ENCODE results near the gene SETD6. TPM values are rescaled to one million over a fixed set of nuclear protein-coding genes. Genes with fewer than 3 reads are reported as not detected.

The SETD6 gene
- total RNA-seq, 1 experiment from 2014 or later = 22.0 TPM

- Histone ChIP-seq H3F3A (ENCODE audit: low read length, unreplicated experiment) (no peaks in the 10 kb centered on the region), H3K4me2 (ENCODE audit: low read length) (no peak overlapping the region), H3K9me3 (ENCODE audit: low read length) (no peaks in the 10 kb centered on the region), H3K36me3 (ENCODE audit: low read depth, low read length) (peaks cover 60% of the 10 kb centered on the region), H3K9me2 (replicated peaks; ENCODE audit: low read length) (no peaks in the 10 kb centered on the region), H3K9ac (ENCODE audit: low read length) (no peak overlapping the region), H3K4me3 (ENCODE audit: low read length) (no peak overlapping the region), H4K20me1 (ENCODE audit: low read length) (no peaks in the 10 kb centered on the region), H3K79me2 (ENCODE audit: low read length) (no peaks in the 10 kb centered on the region), H3K27ac (ENCODE audit: low read length) (no peak overlapping the region), H3K4me1 (ENCODE audit: insufficient read depth, low read length) (no peaks in the 10 kb centered on the region), H2AFZ (ENCODE audit: low read length) (no peak overlapping the region), H3K27me3 (ENCODE audit: low read length) (no peaks in the 10 kb centered on the region)
- intact Hi-C loops (cut with micrococcal nuclease) = no loop called here
- no TSS peak for BruUV-seq (replicated peaks)
- ChIA-PET CTCF (no interaction called here), POLR2A (ENCODE audit: unreplicated experiment) (no interaction called here)
- TF ChIP-seq EZH2 (IDR thresholded peaks at IDR 0.05; ENCODE audit: low read length, unreplicated experiment) (no peak), EZH2phosphoT487 (IDR thresholded peaks at IDR 0.05; ENCODE audit: borderline replicate concordance, low read length) (no peak), CTCF (conservative IDR thresholded peaks at IDR 0.05; ENCODE audit: low read depth, low read length) (no peak)
- no peak for ATAC-seq
- DNase-seq = no peak
Observed at GRCh38 chr16:58548378-58548777, 33.1 kb downstream of the SETD6 start.

- no peaks in the 10 kb centered on the region for H4K20me1 ChIP-seq (ENCODE audit: low read length)
- intact Hi-C loops (cut with micrococcal nuclease) = no loop called here
- CTCF ChIA-PET = no interaction called here
- H3K9me2 ChIP-seq (replicated peaks; ENCODE audit: low read length) = no peaks in the 10 kb centered on the region
- ATAC-seq = no peak
- H2AFZ ChIP-seq (ENCODE audit: low read length) = no peak overlapping the region
- H3K9me3 ChIP-seq (ENCODE audit: low read length) = no peaks in the 10 kb centered on the region
- H3K4me3 ChIP-seq (ENCODE audit: low read length) = no peak overlapping the region
- H3K27ac ChIP-seq (ENCODE audit: low read length) = no peak overlapping the region
- no peaks in the 10 kb centered on the region for H3K79me2 ChIP-seq (ENCODE audit: low read length)
- DNase-seq = no peak
- no peaks in the 10 kb centered on the region for H3K4me1 ChIP-seq (ENCODE audit: insufficient read depth, low read length)
- TF ChIP-seq EZH2phosphoT487 (IDR thresholded peaks at IDR 0.05; ENCODE audit: borderline replicate concordance, low read length) = no peak
- TF ChIP-seq EZH2 (IDR thresholded peaks at IDR 0.05; ENCODE audit: low read length, unreplicated experiment) = no peak
- no peak for TF ChIP-seq CTCF (conservative IDR thresholded peaks at IDR 0.05; ENCODE audit: low read depth, low read length)
- no peaks in the 10 kb centered on the region for H3K27me3 ChIP-seq (ENCODE audit: low read length)
- POLR2A ChIA-PET (ENCODE audit: unreplicated experiment) = no interaction called here
- H3K36me3 ChIP-seq (ENCODE audit: low read depth, low read length) = peaks cover 57% of the 10 kb centered on the region
- BruUV-seq (replicated peaks) = no TSS peak
- H3K4me2 ChIP-seq (ENCODE audit: low read length) = no peak overlapping the region
- H3K9ac ChIP-seq (ENCODE audit: low read length) = no peak overlapping the region
- H3F3A ChIP-seq (ENCODE audit: low read length, unreplicated experiment) = no peaks in the 10 kb centered on the region
Observed at GRCh38 chr16:58551496-58551895, 36.2 kb downstream of the SETD6 start.

GRCh38 chr16:58556678-58557077 lies 41.4 kb downstream of the SETD6 start:
- CTCF ChIA-PET = no interaction called here

More at GRCh38 chr16:58556678-58557077, 41.4 kb downstream of the SETD6 start:
- Histone ChIP-seq H4K20me1 (ENCODE audit: low read length) (no peaks in the 10 kb centered on the region), H3K9me3 (ENCODE audit: low read length) (no peaks in the 10 kb centered on the region), H2AFZ (ENCODE audit: low read length) (no peak overlapping the region), H3K27ac (ENCODE audit: low read length) (no peak overlapping the region), H3F3A (ENCODE audit: low read length, unreplicated experiment) (no peaks in the 10 kb centered on the region), H3K27me3 (ENCODE audit: low read length) (no peaks in the 10 kb centered on the region), H3K4me2 (ENCODE audit: low read length) (no peak overlapping the region), H3K79me2 (ENCODE audit: low read length) (no peaks in the 10 kb centered on the region), H3K9me2 (replicated peaks; ENCODE audit: low read length) (no peaks in the 10 kb centered on the region), H3K4me3 (ENCODE audit: low read length) (no peak overlapping the region), H3K4me1 (ENCODE audit: insufficient read depth, low read length) (no peaks in the 10 kb centered on the region), H3K36me3 (ENCODE audit: low read depth, low read length) (peaks cover 60% of the 10 kb centered on the region), H3K9ac (ENCODE audit: low read length) (no peak overlapping the region)
- BruUV-seq (replicated peaks) = no TSS peak
- intact Hi-C loops (cut with micrococcal nuclease) = no loop called here
- no peak for TF ChIP-seq EZH2 (IDR thresholded peaks at IDR 0.05; ENCODE audit: low read length, unreplicated experiment)
- TF ChIP-seq EZH2phosphoT487 (IDR thresholded peaks at IDR 0.05; ENCODE audit: borderline replicate concordance, low read length) = no peak
- TF ChIP-seq CTCF (conservative IDR thresholded peaks at IDR 0.05; ENCODE audit: low read depth, low read length) = no peak
- ATAC-seq = no peak
- POLR2A ChIA-PET (ENCODE audit: unreplicated experiment) = no interaction called here
- no peak for DNase-seq

Measured in PC-3 (cell line).